Measurements from ENCODE around the gene CYB5D1.

DNA sequence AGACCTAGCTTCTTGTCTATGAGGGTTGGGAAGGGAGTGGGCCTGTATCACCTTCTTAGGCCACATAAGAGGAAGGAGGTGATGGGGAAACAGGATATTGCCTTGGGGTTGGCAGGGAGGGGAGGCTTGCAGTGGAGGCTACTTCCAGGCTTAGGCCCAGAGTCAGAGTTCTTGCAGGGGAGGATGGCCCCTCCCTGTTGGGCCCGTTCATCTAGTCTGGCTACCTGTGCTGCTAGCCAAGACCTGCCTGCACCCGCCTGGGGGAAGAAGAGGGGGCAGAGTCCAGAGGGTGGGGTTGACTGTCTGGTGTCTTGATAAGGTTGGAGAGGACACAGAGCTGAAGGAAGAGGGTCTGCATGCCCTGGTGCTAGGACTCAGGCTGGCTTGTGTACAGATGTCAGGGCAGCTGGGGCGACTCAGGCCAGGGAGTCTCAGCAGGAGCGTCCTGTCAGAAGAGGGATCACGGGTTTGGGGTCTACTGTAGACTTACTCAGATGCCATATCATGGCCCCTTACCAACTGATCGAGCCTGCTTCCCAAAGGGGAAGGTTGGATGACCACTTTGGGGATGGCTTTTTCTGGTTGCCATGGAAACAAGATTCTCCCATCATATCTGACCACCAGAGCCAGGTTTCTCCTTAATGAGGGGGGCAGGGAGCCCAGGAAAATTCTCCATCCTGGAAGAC is 18.5 kb upstream of the CYB5D1 start:
- no peak for TF ChIP-seq PATZ1 (CRISPR knock-in tag; IDR thresholded peaks at IDR 0.05; ENCODE audit: borderline replicate concordance)
- TF ChIP-seq CREB5 (CRISPR knock-in tag; IDR thresholded peaks at IDR 0.05; ENCODE audit: low read depth), result no peak
- TF ChIP-seq CSDC2 (CRISPR knock-in tag; IDR thresholded peaks at IDR 0.05), result no peak
- no peak for TF ChIP-seq ZNF8 (CRISPR knock-in tag; IDR thresholded peaks at IDR 0.05)
- TF ChIP-seq, protein P1, sequence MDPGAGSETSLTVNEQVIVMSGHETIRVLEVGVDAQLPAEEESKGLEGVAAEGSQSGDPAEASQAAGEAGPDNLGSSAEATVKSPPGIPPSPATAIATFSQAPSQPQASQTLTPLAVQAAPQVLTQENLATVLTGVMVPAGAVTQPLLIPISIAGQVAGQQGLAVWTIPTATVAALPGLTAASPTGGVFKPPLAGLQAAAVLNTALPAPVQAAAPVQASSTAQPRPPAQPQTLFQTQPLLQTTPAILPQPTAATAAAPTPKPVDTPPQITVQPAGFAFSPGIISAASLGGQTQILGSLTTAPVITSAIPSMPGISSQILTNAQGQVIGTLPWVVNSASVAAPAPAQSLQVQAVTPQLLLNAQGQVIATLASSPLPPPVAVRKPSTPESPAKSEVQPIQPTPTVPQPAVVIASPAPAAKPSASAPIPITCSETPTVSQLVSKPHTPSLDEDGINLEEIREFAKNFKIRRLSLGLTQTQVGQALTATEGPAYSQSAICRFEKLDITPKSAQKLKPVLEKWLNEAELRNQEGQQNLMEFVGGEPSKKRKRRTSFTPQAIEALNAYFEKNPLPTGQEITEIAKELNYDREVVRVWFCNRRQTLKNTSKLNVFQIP (CRISPR knock-in tag; IDR thresholded peaks at IDR 0.05; ENCODE audit: borderline replicate concordance, low read depth), result no peak
- TF ChIP-seq, protein P2, sequence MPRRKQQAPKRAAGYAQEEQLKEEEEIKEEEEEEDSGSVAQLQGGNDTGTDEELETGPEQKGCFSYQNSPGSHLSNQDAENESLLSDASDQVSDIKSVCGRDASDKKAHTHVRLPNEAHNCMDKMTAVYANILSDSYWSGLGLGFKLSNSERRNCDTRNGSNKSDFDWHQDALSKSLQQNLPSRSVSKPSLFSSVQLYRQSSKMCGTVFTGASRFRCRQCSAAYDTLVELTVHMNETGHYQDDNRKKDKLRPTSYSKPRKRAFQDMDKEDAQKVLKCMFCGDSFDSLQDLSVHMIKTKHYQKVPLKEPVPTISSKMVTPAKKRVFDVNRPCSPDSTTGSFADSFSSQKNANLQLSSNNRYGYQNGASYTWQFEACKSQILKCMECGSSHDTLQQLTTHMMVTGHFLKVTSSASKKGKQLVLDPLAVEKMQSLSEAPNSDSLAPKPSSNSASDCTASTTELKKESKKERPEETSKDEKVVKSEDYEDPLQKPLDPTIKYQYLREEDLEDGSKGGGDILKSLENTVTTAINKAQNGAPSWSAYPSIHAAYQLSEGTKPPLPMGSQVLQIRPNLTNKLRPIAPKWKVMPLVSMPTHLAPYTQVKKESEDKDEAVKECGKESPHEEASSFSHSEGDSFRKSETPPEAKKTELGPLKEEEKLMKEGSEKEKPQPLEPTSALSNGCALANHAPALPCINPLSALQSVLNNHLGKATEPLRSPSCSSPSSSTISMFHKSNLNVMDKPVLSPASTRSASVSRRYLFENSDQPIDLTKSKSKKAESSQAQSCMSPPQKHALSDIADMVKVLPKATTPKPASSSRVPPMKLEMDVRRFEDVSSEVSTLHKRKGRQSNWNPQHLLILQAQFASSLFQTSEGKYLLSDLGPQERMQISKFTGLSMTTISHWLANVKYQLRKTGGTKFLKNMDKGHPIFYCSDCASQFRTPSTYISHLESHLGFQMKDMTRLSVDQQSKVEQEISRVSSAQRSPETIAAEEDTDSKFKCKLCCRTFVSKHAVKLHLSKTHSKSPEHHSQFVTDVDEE (CRISPR knock-in tag; IDR thresholded peaks at IDR 0.05), result no peak
- no peak for TF ChIP-seq ZFP3 (CRISPR knock-in tag; IDR thresholded peaks at IDR 0.05)
- TF ChIP-seq SNAI2 (CRISPR knock-in tag; IDR thresholded peaks at IDR 0.05), result no peak
- TF ChIP-seq OSR1 (CRISPR knock-in tag; IDR thresholded peaks at IDR 0.05), result no peak

Measured in SK-N-SH treated with all-trans-retinoic acid at 6 μM for 48 hours (cell line).